Suprapubic skin (tissue), 3 donors: ENCODE data around the gene AGAP1.

Experiments used
- POLR2A ChIP-seq, 2 donors: fragments of 450-650 bp; IDR thresholded peaks; one replicate each; pipeline ENCODE4 v1.6.1; 2017; ENCODE audit warnings: antibody characterized with exemption in 2 of 2, mild to moderate bottlenecking in 2 of 2, moderate library complexity in 2 of 2
- TF ChIP-seq, protein P1 (sequence below), 2 donors: fragments of 200-600 bp in 1 of 2; fragments of 450-650 bp in 1 of 2; sonication (generic) in 1 of 2; IDR thresholded peaks; one replicate each; pipeline ENCODE4 v1.5.1; 2016 to 2019; ENCODE audit warnings: antibody characterized with exemption in 2 of 2, mild to moderate bottlenecking in 1 of 2, moderate library complexity in 1 of 2

DNA sequence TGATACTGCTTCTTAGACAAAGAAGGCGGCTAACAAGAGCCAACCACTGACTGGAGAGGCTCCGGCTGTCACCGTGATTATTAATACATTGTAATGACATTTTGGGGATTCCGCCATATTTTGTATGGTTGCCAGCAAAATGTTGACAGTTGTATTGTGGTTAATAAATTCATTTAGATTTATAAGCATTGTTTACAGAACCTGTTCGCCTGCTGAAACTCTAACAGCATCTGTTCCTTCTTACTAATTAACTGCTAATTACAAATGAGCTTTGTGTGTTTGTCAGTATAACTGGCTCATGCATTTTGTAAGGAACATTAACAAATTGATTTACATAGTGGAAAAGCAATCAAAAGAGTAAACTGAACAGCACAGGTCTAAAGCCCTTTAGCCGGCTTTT, 342.0 kb downstream of the AGAP1 start:
- TF ChIP-seq, protein P1, sequence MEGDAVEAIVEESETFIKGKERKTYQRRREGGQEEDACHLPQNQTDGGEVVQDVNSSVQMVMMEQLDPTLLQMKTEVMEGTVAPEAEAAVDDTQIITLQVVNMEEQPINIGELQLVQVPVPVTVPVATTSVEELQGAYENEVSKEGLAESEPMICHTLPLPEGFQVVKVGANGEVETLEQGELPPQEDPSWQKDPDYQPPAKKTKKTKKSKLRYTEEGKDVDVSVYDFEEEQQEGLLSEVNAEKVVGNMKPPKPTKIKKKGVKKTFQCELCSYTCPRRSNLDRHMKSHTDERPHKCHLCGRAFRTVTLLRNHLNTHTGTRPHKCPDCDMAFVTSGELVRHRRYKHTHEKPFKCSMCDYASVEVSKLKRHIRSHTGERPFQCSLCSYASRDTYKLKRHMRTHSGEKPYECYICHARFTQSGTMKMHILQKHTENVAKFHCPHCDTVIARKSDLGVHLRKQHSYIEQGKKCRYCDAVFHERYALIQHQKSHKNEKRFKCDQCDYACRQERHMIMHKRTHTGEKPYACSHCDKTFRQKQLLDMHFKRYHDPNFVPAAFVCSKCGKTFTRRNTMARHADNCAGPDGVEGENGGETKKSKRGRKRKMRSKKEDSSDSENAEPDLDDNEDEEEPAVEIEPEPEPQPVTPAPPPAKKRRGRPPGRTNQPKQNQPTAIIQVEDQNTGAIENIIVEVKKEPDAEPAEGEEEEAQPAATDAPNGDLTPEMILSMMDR (IDR thresholded peaks at IDR 0.05): no peak
- TF ChIP-seq POLR2A (IDR thresholded peaks at IDR 0.05): no peak
